Ishikawa (cell line): ENCODE data around the gene CAST.

Source experiments
- CEBPB ChIP-seq: IDR thresholded peaks from 2 replicates; pipeline ENCODE4 v1.6.1; 2012
- YY1 ChIP-seq: IDR thresholded peaks from 2 replicates; pipeline ENCODE4 v1.6.1; 2012; ENCODE audit warnings: low read depth

- no peak for TF ChIP-seq YY1
- TF ChIP-seq CEBPB, result no peak
Measured at GRCh38 chr5:96655085-96655484, 7.1 kb upstream of the CAST start.
